Natural killer cell (primary cell): ENCODE measurements around the gene USP17L25. TPM values are rescaled to one million over a fixed set of nuclear protein-coding genes. Genes with fewer than 3 reads are reported as not detected.
"Not testable (repeated sequence)": the region's sequence is repeated elsewhere in the genome, so short reads cannot be mapped to it uniquely, and the experiment has no call there.

Experiments
- ATAC-seq, 3 donors: fragments of 150-1000 bp in 2 of 3; fragments of 200-7000 bp in 1 of 3; cut with Tn5 transposase; 1 replicate in 1 of 3; 2 replicates in 2 of 3; pipeline ENCODE4 v1.10.0; 2021; ENCODE audit warnings: mild to moderate bottlenecking in 2 of 3, moderate library complexity in 2 of 3
- DNase-seq, 2 donors: peaks; one replicate each; pipeline versions ENCODE4 v3.0.0 to v3.0.0-alpha.2; 2013 to 2021; ENCODE audit warnings: mixed read lengths in 1 of 2
- H3K27ac ChIP-seq: one replicate; pipeline ENCODE4 v1.5.1; 2013; ENCODE audit warnings: mild to moderate bottlenecking, low read length
- H3K27me3 ChIP-seq: one replicate; pipeline ENCODE4 v1.6.1; 2013; ENCODE audit warnings: low read length; ENCODE audit not compliant: control insufficient read depth, insufficient read depth
- H3K36me3 ChIP-seq: one replicate; pipeline ENCODE4 v1.6.1; 2013; ENCODE audit warnings: low read length; ENCODE audit not compliant: control insufficient read depth, insufficient read depth
- H3K4me1 ChIP-seq: one replicate; pipeline ENCODE4 v1.6.1; 2013; ENCODE audit warnings: low read length; ENCODE audit not compliant: control insufficient read depth, insufficient read depth
- H3K4me3 ChIP-seq: one replicate; pipeline ENCODE4 v1.5.1; 2013; ENCODE audit warnings: low read length
- H3K9me3 ChIP-seq: one replicate; pipeline ENCODE4 v1.6.1; 2013; ENCODE audit warnings: low read length; ENCODE audit not compliant: control insufficient read depth, insufficient read depth
- H3K27ac Mint-ChIP-seq, 2 donors: one replicate each; pipeline ENCODE4 v1.8.0; 2022; ENCODE audit warnings: mild to moderate bottlenecking in 2 of 2, mixed read lengths in 2 of 2, moderate library complexity in 1 of 2
- H3K27me3 Mint-ChIP-seq, 2 donors: one replicate each; pipeline ENCODE4 v1.8.0; 2022; ENCODE audit warnings: low read depth in 2 of 2, mixed read lengths in 2 of 2
- H3K36me3 Mint-ChIP-seq: one replicate; pipeline ENCODE4 v1.8.0; 2022; ENCODE audit warnings: mixed read lengths
- H3K4me1 Mint-ChIP-seq, 2 donors: one replicate each; pipeline ENCODE4 v1.8.0; 2022; ENCODE audit warnings: mixed read lengths in 2 of 2
- H3K4me3 Mint-ChIP-seq: one replicate; pipeline ENCODE4 v1.8.0; 2022; ENCODE audit warnings: mild to moderate bottlenecking, moderate library complexity, mixed read lengths
- H3K9me3 Mint-ChIP-seq, 2 donors: one replicate each; pipeline ENCODE4 v1.8.0; 2022; ENCODE audit warnings: mixed read lengths in 2 of 2
- WGBS: methylation state at CpG from one replicate; pipeline ENCODE4 v1.1.7; 2013; ENCODE audit warnings: missing lambda C conversion rate; ENCODE audit not compliant: insufficient coverage; 5-methylcytosine and 5-hydroxymethylcytosine counted together
- intact Hi-C: fragments of 100-400 bp; cut with micrococcal nuclease; formaldehyde crosslinking; loops from one replicate; pipeline ENCODE4 v1.14.2; 2022
- total RNA-seq, 4 donors: library from RNA; stranded (reverse); fragments of 120-200 nt in 1 of 4; gene quantifications; one replicate each; pipeline versions ENCODE4 v1.2.3 to v1.2.4, GENCODE V29; 2013 to 2022

The USP17L25 gene, protein sequence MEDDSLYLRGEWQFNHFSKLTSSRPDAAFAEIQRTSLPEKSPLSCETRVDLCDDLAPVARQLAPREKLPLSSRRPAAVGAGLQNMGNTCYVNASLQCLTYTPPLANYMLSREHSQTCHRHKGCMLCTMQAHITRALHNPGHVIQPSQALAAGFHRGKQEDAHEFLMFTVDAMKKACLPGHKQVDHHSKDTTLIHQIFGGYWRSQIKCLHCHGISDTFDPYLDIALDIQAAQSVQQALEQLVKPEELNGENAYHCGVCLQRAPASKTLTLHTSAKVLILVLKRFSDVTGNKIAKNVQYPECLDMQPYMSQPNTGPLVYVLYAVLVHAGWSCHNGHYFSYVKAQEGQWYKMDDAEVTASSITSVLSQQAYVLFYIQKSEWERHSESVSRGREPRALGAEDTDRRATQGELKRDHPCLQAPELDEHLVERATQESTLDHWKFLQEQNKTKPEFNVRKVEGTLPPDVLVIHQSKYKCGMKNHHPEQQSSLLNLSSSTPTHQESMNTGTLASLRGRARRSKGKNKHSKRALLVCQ
- not detected for total RNA-seq
- total RNA-seq (2013), result not detected

GRCh38 chr4:9329611-9330010 is at the start of gene USP17L25:
Gene USP17L25 (plus strand): TSS chr4:9329911. CDS start chr4:9329911, 0 bp downstream.
- H3K9me3 Mint-ChIP-seq, H3K27me3 Mint-ChIP-seq, ATAC-seq, DNase-seq, H3K27ac ChIP-seq, H3K27me3 ChIP-seq, H3K4me3 ChIP-seq, H3K4me1 ChIP-seq, H3K36me3 Mint-ChIP-seq, intact Hi-C loops, H3K4me1 Mint-ChIP-seq, H3K9me3 ChIP-seq, H3K4me3 Mint-ChIP-seq, H3K27ac Mint-ChIP-seq, H3K36me3 ChIP-seq: not testable (repeated sequence)
- no CpG with 5 or more reads among the region's 15 CpGs for WGBS

DNA sequence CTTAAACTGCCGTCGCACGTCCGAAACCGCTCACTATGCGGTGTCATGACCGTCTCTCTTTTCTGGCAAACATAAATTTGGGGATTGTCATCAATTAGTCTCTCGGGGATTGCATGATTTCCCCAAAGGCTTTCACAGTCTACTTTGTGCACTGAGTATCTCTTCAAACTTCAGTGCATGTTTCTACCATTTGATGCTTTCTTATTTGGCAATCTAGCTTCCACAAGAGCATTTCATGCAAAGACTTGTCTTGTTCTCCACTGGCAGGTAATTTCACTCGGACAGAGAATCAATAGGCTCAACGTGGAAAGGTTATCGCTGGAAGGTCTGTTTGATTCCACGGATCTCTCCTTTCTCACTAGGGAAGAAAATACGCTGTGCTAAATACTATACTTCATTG is 5.5 kb upstream of the USP17L25 start:
- H3K4me3 ChIP-seq, H3K4me1 ChIP-seq, H3K36me3 Mint-ChIP-seq, H3K4me3 Mint-ChIP-seq, H3K9me3 ChIP-seq, H3K9me3 Mint-ChIP-seq, H3K27ac ChIP-seq, H3K4me1 Mint-ChIP-seq, H3K27me3 Mint-ChIP-seq, H3K27ac Mint-ChIP-seq, H3K36me3 ChIP-seq, ATAC-seq, intact Hi-C loops, H3K27me3 ChIP-seq, DNase-seq: not testable (repeated sequence)
- no CpG with 5 or more reads among the region's 13 CpGs for WGBS

GRCh38 chr4:9324865-9325264 is 4.8 kb upstream of the USP17L25 start, which contains the start of gene USP17L24:
Gene USP17L24 (plus strand): TSS chr4:9325165. CDS start chr4:9325165, 0 bp downstream.
- H3K9me3 Mint-ChIP-seq, H3K4me3 Mint-ChIP-seq, H3K4me1 Mint-ChIP-seq, DNase-seq, ATAC-seq, H3K27ac Mint-ChIP-seq, H3K36me3 Mint-ChIP-seq, H3K27ac ChIP-seq, H3K27me3 Mint-ChIP-seq, H3K9me3 ChIP-seq, H3K4me1 ChIP-seq, H3K36me3 ChIP-seq, H3K4me3 ChIP-seq, H3K27me3 ChIP-seq, intact Hi-C loops: not testable (repeated sequence)
- WGBS, result no CpG with 5 or more reads among the region's 15 CpGs

- H3K4me1 ChIP-seq, H3K9me3 Mint-ChIP-seq, H3K27ac ChIP-seq, H3K27me3 Mint-ChIP-seq, H3K27ac Mint-ChIP-seq, H3K4me1 Mint-ChIP-seq, H3K9me3 ChIP-seq, H3K27me3 ChIP-seq, H3K4me3 ChIP-seq, H3K36me3 ChIP-seq, ATAC-seq, intact Hi-C loops, DNase-seq, H3K36me3 Mint-ChIP-seq, H3K4me3 Mint-ChIP-seq: not testable (repeated sequence)
- WGBS, result no CpG with 5 or more reads among the region's 15 CpGs
These were observed 4.6 kb downstream of the USP17L25 start, which contains the start of gene USP17L26 for GRCh38 chr4:9334358-9334757. Gene USP17L26 (plus strand): TSS chr4:9334658. CDS start chr4:9334658, 0 bp downstream.

GRCh38 chr4:9339103-9339502 is 9.4 kb downstream of the USP17L25 start, which contains the start of gene USP17L5:
Gene USP17L5 (plus strand): TSS chr4:9339403. CDS start chr4:9339403, 0 bp downstream.
- H3K4me3 Mint-ChIP-seq, DNase-seq, H3K27me3 ChIP-seq, H3K36me3 Mint-ChIP-seq, H3K27me3 Mint-ChIP-seq, intact Hi-C loops, H3K9me3 Mint-ChIP-seq, H3K27ac ChIP-seq, H3K4me1 Mint-ChIP-seq, H3K27ac Mint-ChIP-seq, H3K9me3 ChIP-seq, H3K4me3 ChIP-seq, H3K4me1 ChIP-seq, ATAC-seq, H3K36me3 ChIP-seq: not testable (repeated sequence)
- WGBS, result no CpG with 5 or more reads among the region's 15 CpGs

- H3K36me3 ChIP-seq, H3K4me1 Mint-ChIP-seq: not testable (repeated sequence)
- WGBS, result no CpG with 5 or more reads among the region's 15 CpGs
These were observed 14.1 kb downstream of the USP17L25 start, which contains the start of gene USP17L27 for GRCh38 chr4:9343848-9344247. Gene USP17L27 (plus strand): TSS chr4:9344148. CDS start chr4:9344148, 0 bp downstream.

GRCh38 chr4:9348593-9348992 is 18.9 kb downstream of the USP17L25 start, which contains the start of gene USP17L28:
Gene USP17L28 (plus strand): TSS chr4:9348893. CDS start chr4:9348893, 0 bp downstream.
- intact Hi-C loops, H3K4me1 ChIP-seq, H3K27me3 ChIP-seq, H3K27me3 Mint-ChIP-seq, ATAC-seq, H3K4me3 ChIP-seq, H3K27ac ChIP-seq, H3K9me3 ChIP-seq, H3K36me3 Mint-ChIP-seq, H3K27ac Mint-ChIP-seq, H3K4me3 Mint-ChIP-seq, H3K9me3 Mint-ChIP-seq, H3K4me1 Mint-ChIP-seq, H3K36me3 ChIP-seq, DNase-seq: not testable (repeated sequence)
- no CpG with 5 or more reads among the region's 15 CpGs for WGBS

More at GRCh38 chr4:9343848-9344247, 14.1 kb downstream of the USP17L25 start, which contains the start of gene USP17L27:
- H3K27me3 ChIP-seq, H3K27ac ChIP-seq, H3K36me3 Mint-ChIP-seq, H3K4me1 ChIP-seq, DNase-seq, H3K4me3 Mint-ChIP-seq, H3K9me3 ChIP-seq, H3K27ac Mint-ChIP-seq, H3K27me3 Mint-ChIP-seq, ATAC-seq, H3K9me3 Mint-ChIP-seq, H3K4me3 ChIP-seq, intact Hi-C loops: not testable (repeated sequence)
